HEK293 (cell line): ENCODE results near the gene AAR2.

ENCODE experiments used
- INSM2 ChIP-seq: fragments of 450-650 bp; formaldehyde crosslinking; IDR thresholded peaks from 2 replicates; pipeline ENCODE4 v1.5.1; 2016; ENCODE audit warnings: missing biosample characterization, missing genetic modification characterization
- PRDM4 ChIP-seq: fragments of 450-650 bp; formaldehyde crosslinking; IDR thresholded peaks from 2 replicates; pipeline ENCODE4 v1.5.1; 2017; ENCODE audit warnings: missing biosample characterization, missing genetic modification characterization
- SP3 ChIP-seq: fragments of 450-650 bp; formaldehyde crosslinking; IDR thresholded peaks from 2 replicates; pipeline ENCODE4 v1.5.1; 2016; ENCODE audit warnings: missing biosample characterization, missing genetic modification characterization
- ZBTB1 ChIP-seq: fragments of 450-650 bp; formaldehyde crosslinking; IDR thresholded peaks from 2 replicates; pipeline ENCODE4 v1.5.1; 2016; ENCODE audit warnings: missing biosample characterization, missing genetic modification characterization
- ZBTB17 ChIP-seq: fragments of 450-650 bp; formaldehyde crosslinking; IDR thresholded peaks from 2 replicates; pipeline ENCODE4 v1.5.1; 2016; ENCODE audit warnings: missing biosample characterization, missing genetic modification characterization
- ZBTB6 ChIP-seq: fragments of 450-650 bp; formaldehyde crosslinking; IDR thresholded peaks from 2 replicates; pipeline ENCODE4 v1.5.1; 2017; ENCODE audit warnings: missing biosample characterization, missing genetic modification characterization
- ZFP69B ChIP-seq: fragments of 450-650 bp; formaldehyde crosslinking; IDR thresholded peaks from 2 replicates; pipeline ENCODE4 v1.5.1; 2016; ENCODE audit warnings: missing biosample characterization, missing genetic modification characterization
- ZNF140 ChIP-seq: fragments of 450-650 bp; formaldehyde crosslinking; IDR thresholded peaks from 2 replicates; pipeline ENCODE4 v1.5.1; 2016; ENCODE audit warnings: missing biosample characterization, missing genetic modification characterization
- ZNF146 ChIP-seq: fragments of 450-650 bp; formaldehyde crosslinking; IDR thresholded peaks from 2 replicates; pipeline ENCODE4 v1.5.1; 2016; ENCODE audit warnings: missing biosample characterization, missing genetic modification characterization
- ZNF19 ChIP-seq: fragments of 450-650 bp; formaldehyde crosslinking; IDR thresholded peaks from 2 replicates; pipeline ENCODE4; 2016; ENCODE audit warnings: missing biosample characterization, missing genetic modification characterization, low read depth
- ZNF221 ChIP-seq: fragments of 450-650 bp; formaldehyde crosslinking; IDR thresholded peaks from 2 replicates; pipeline ENCODE4 v1.5.1; 2017; ENCODE audit warnings: missing biosample characterization, missing genetic modification characterization, borderline replicate concordance
- ZNF37A ChIP-seq: fragments of 450-650 bp; IDR thresholded peaks from 2 replicates; pipeline ENCODE4 v1.5.1; 2018; ENCODE audit warnings: missing biosample characterization, missing genetic modification characterization
- ZNF391 ChIP-seq: fragments of 450-650 bp; formaldehyde crosslinking; IDR thresholded peaks from 2 replicates; pipeline ENCODE4 v1.5.1; 2016; ENCODE audit warnings: low read depth, missing biosample characterization, missing genetic modification characterization, borderline replicate concordance
- ZNF426 ChIP-seq: fragments of 450-650 bp; formaldehyde crosslinking; IDR thresholded peaks from 2 replicates; pipeline ENCODE4 v1.5.1; 2017; ENCODE audit warnings: missing biosample characterization, missing genetic modification characterization, mild to moderate bottlenecking, inconsistent platforms, moderate library complexity
- ZNF660 ChIP-seq: fragments of 450-650 bp; IDR thresholded peaks from 2 replicates; pipeline ENCODE4 v1.5.1; 2018; ENCODE audit warnings: missing biosample characterization, mild to moderate bottlenecking, missing genetic modification characterization
- TF ChIP-seq, protein P1 (sequence below): fragments of 450-650 bp; formaldehyde crosslinking; conservative IDR thresholded peaks from 2 replicates; pipeline ENCODE4 v1.5.1; 2016; ENCODE audit warnings: low read depth, missing biosample characterization, missing genetic modification characterization
- TF ChIP-seq, protein P2 (sequence below): fragments of 450-650 bp; formaldehyde crosslinking; IDR thresholded peaks from 2 replicates; pipeline ENCODE4 v1.5.1; 2016; ENCODE audit warnings: missing biosample characterization, missing genetic modification characterization
- TF ChIP-seq, protein P3 (sequence below): fragments of 450-650 bp; formaldehyde crosslinking; IDR thresholded peaks from 2 replicates; pipeline ENCODE4; 2016; ENCODE audit warnings: missing biosample characterization, missing genetic modification characterization
- TF ChIP-seq, protein P4 (sequence below): sonication (generic); formaldehyde crosslinking; IDR thresholded peaks from 2 replicates; pipeline ENCODE4 v1.8.1; 2022; ENCODE audit warnings: mild to moderate bottlenecking, moderate library complexity, missing genetic modification reagents
- TF ChIP-seq, protein P5 (sequence below): fragments of 450-650 bp; formaldehyde crosslinking; conservative IDR thresholded peaks from 2 replicates; pipeline ENCODE4 v1.5.1; 2016; ENCODE audit warnings: low read depth, missing biosample characterization, missing genetic modification characterization

The AAR2 gene

DNA sequence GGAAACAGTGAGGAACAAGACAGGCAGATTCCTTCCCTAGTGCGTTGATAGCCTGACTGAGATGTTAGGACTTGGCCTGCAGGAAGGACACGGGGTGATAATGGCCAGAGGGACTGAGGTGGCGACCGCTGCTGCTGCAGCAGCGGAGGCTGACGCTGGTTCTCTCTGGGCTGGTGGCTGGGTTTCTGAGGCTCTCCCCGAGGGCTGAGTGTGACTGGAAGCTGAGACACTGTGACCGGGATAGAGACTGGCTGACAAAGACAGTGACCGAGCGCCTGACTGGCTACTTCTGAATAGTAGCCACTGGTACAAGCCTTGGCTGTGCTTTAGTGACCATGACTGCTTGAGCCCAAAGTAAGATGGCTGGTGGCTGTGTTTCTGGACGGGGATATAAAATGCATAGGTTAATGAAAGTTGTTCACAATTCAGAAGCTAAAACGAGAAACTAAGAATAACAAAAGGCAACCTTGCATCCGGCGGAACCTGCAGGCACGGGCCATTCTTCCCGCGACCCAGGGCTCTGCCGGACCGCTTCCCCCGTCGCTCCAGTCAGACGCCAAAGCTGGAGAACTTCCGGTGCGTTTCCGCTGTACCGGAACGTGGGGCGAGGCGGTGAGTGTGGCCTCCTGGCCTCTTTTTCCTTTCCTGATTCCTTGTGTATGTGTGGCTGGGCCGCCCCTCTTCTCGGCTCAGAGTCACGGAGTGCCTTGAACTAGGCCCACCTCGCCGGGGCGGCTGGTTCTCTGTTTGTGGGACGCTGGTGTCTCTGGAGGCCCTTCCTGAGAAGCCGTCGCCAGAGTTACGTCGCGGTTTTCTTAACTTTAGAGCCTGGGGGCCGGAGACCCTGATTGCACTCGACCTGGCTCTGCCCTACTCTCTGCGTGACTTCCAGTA is at the start of gene AAR2 (continued):
- TF ChIP-seq, protein P1, sequence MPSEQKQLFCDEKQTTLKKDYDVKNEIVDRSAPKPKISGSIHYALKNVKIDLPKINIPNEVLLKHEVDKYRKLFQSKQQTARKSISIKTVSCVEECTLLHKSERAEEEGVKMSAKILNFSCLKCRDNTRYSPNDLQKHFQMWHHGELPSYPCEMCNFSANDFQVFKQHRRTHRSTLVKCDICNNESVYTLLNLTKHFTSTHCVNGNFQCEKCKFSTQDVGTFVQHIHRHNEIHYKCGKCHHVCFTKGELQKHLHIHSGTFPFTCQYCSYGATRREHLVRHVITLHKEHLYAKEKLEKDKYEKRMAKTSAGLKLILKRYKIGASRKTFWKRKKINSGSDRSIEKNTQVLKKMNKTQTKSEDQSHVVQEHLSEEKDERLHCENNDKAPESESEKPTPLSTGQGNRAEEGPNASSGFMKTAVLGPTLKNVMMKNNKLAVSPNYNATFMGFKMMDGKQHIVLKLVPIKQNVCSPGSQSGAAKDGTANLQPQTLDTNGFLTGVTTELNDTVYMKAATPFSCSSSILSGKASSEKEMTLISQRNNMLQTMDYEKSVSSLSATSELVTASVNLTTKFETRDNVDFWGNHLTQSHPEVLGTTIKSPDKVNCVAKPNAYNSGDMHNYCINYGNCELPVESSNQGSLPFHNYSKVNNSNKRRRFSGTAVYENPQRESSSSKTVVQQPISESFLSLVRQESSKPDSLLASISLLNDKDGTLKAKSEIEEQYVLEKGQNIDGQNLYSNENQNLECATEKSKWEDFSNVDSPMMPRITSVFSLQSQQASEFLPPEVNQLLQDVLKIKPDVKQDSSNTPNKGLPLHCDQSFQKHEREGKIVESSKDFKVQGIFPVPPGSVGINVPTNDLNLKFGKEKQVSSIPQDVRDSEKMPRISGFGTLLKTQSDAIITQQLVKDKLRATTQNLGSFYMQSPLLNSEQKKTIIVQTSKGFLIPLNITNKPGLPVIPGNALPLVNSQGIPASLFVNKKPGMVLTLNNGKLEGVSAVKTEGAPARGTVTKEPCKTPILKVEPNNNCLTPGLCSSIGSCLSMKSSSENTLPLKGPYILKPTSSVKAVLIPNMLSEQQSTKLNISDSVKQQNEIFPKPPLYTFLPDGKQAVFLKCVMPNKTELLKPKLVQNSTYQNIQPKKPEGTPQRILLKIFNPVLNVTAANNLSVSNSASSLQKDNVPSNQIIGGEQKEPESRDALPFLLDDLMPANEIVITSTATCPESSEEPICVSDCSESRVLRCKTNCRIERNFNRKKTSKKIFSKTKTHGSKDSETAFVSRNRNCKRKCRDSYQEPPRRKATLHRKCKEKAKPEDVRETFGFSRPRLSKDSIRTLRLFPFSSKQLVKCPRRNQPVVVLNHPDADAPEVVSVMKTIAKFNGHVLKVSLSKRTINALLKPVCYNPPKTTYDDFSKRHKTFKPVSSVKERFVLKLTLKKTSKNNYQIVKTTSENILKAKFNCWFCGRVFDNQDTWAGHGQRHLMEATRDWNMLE, result peak; percentile 99
- TF ChIP-seq INSM2 (tag by site-specific recombination) (peak; percentile 87; the same call in 1 of the 2 replicates), ZBTB1 (no peak), ZNF221 (no peak), ZNF146 (tag by site-specific recombination) (no peak), ZBTB6 (tag by site-specific recombination) (peak; percentile 58; the same call in 1 of the 2 replicates), ZNF391 (tag by site-specific recombination) (peak; percentile 78; the same call in 1 of the 2 replicates), ZNF37A (tag by site-specific recombination) (no peak), SP3 (tag by site-specific recombination) (peak; percentile 54; the same call in 1 of the 2 replicates), ZNF426 (tag by site-specific recombination) (no peak), ZNF140 (tag by site-specific recombination) (no peak), ZFP69B (tag by site-specific recombination) (peak; percentile 69; the same call in 1 of the 2 replicates), ZNF19 (tag by site-specific recombination) (no peak), ZBTB17 (tag by site-specific recombination) (peak; percentile 64), ZNF660 (tag by site-specific recombination) (peak; percentile 95), PRDM4 (0 out of 2 replicates have a peak, but pooled peaks have one; percentile 47)
- TF ChIP-seq, protein P2, sequence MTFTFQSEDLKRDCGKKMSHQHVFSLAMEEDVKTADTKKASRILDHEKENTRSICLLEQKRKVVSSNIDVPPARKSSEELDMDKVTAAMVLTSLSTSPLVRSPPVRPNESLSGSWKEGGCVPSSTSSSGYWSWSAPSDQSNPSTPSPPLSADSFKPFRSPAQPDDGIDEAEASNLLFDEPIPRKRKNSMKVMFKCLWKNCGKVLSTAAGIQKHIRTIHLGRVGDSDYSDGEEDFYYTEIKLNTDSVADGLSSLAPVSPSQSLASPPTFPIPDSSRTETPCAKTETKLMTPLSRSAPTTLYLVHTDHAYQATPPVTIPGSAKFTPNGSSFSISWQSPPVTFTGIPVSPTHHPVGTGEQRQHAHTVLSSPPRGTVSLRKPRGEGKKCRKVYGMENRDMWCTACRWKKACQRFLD (tag by site-specific recombination), result no peak
- TF ChIP-seq, protein P3, sequence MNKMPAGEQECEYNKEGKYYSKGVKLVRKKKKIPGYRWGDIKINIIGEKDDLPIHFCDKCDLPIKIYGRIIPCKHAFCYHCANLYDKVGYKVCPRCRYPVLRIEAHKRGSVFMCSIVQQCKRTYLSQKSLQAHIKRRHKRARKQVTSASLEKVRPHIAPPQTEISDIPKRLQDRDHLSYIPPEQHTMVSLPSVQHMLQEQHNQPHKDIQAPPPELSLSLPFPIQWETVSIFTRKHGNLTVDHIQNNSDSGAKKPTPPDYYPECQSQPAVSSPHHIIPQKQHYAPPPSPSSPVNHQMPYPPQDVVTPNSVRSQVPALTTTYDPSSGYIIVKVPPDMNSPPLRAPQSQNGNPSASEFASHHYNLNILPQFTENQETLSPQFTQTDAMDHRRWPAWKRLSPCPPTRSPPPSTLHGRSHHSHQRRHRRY (tag by site-specific recombination), result no peak
- TF ChIP-seq, protein P4, sequence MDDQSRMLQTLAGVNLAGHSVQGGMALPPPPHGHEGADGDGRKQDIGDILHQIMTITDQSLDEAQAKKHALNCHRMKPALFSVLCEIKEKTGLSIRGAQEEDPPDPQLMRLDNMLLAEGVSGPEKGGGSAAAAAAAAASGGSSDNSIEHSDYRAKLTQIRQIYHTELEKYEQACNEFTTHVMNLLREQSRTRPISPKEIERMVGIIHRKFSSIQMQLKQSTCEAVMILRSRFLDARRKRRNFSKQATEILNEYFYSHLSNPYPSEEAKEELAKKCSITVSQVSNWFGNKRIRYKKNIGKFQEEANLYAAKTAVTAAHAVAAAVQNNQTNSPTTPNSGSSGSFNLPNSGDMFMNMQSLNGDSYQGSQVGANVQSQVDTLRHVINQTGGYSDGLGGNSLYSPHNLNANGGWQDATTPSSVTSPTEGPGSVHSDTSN, result no peak
- TF ChIP-seq, protein P5, sequence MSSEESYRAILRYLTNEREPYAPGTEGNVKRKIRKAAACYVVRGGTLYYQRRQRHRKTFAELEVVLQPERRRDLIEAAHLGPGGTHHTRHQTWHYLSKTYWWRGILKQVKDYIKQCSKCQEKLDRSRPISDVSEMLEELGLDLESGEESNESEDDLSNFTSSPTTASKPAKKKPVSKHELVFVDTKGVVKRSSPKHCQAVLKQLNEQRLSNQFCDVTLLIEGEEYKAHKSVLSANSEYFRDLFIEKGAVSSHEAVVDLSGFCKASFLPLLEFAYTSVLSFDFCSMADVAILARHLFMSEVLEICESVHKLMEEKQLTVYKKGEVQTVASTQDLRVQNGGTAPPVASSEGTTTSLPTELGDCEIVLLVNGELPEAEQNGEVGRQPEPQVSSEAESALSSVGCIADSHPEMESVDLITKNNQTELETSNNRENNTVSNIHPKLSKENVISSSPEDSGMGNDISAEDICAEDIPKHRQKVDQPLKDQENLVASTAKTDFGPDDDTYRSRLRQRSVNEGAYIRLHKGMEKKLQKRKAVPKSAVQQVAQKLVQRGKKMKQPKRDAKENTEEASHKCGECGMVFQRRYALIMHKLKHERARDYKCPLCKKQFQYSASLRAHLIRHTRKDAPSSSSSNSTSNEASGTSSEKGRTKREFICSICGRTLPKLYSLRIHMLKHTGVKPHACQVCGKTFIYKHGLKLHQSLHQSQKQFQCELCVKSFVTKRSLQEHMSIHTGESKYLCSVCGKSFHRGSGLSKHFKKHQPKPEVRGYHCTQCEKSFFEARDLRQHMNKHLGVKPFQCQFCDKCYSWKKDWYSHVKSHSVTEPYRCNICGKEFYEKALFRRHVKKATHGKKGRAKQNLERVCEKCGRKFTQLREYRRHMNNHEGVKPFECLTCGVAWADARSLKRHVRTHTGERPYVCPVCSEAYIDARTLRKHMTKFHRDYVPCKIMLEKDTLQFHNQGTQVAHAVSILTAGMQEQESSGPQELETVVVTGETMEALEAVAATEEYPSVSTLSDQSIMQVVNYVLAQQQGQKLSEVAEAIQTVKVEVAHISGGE, result peak; percentile 100
